K562 (cell line): ENCODE measurements around the gene EIF3K. TPM values are rescaled to one million over a fixed set of nuclear protein-coding genes. Genes with fewer than 3 reads are reported as not detected.
A peak's percentile ranks its signal among the peaks of the same experiment; 100 is the strongest.

Experiments used
- CREB3L1 ChIP-seq: fragments of 450-650 bp; IDR thresholded peaks from 2 replicates; pipeline ENCODE4 v1.6.1; 2014; ENCODE audit warnings: low read depth, mild to moderate bottlenecking, moderate library complexity, borderline replicate concordance
- FUS ChIP-seq: fragments of 200-400 bp; formaldehyde crosslinking; optimal IDR thresholded peaks from 2 replicates; pipeline ENCODE3; 2017; ENCODE audit warnings: low read depth, low read length
- HDAC6 ChIP-seq: IDR thresholded peaks from 2 replicates; pipeline ENCODE4 v1.6.1; 2012; ENCODE audit warnings: low read depth, mild to moderate bottlenecking, control low read depth, inconsistent platforms, low read length, moderate library complexity
- HDGF ChIP-seq: fragments of 450-650 bp; IDR thresholded peaks from 2 replicates; pipeline ENCODE4 v1.6.1; 2016
- HIVEP1 ChIP-seq: fragments of 250-450 bp; sonication (Bioruptor Pico); IDR thresholded peaks from 2 replicates; pipeline ENCODE4 v1.4.0; 2020; ENCODE audit warnings: mild to moderate bottlenecking
- MYBL2 ChIP-seq, 2 experiments: fragments of 450-650 bp in 1 of 2; sonication (generic) in 1 of 2; formaldehyde crosslinking in 1 of 2; IDR thresholded peaks; 2 replicates each; pipeline versions ENCODE4 v1.6.1 to v1.8.1; 2017 to 2022; ENCODE audit warnings: borderline replicate concordance in 1 of 2, inconsistent platforms in 1 of 2, low read depth in 1 of 2, mild to moderate bottlenecking in 1 of 2, missing genetic modification reagents in 1 of 2, moderate library complexity in 1 of 2
- NFATC3 ChIP-seq: fragments of 450-650 bp; IDR thresholded peaks from 2 replicates; pipeline ENCODE4 v1.6.1; 2017; ENCODE audit warnings: mild to moderate bottlenecking
- NUFIP1 ChIP-seq: fragments of 450-650 bp; IDR thresholded peaks from 2 replicates; pipeline ENCODE4 v1.6.1; 2018; ENCODE audit not compliant: partially characterized antibody
- POLR2AphosphoS5 ChIP-seq: IDR thresholded peaks from 2 replicates; pipeline ENCODE4 v1.6.1; 2011; ENCODE audit warnings: mild to moderate bottlenecking, low read depth, low read length, moderate library complexity; ENCODE audit not compliant: control insufficient read depth, insufficient read depth
- SAFB2 ChIP-seq: fragments of 200-400 bp; formaldehyde crosslinking; IDR thresholded peaks from 2 replicates; pipeline ENCODE4 v1.6.1; 2018; ENCODE audit warnings: borderline replicate concordance, low read length, low read depth, moderate library complexity; ENCODE audit not compliant: severe bottlenecking
- SPI1 ChIP-seq: IDR thresholded peaks from 2 replicates; pipeline ENCODE4 v1.6.1; 2011; ENCODE audit warnings: low read depth, low read length, control low read depth, borderline replicate concordance
- SRSF9 ChIP-seq: fragments of 200-400 bp; formaldehyde crosslinking; IDR thresholded peaks from 2 replicates; pipeline ENCODE4 v1.6.1; 2017; ENCODE audit warnings: low read depth, low read length, borderline replicate concordance
- TCFL5 ChIP-seq: fragments of 250-450 bp; sonication (Bioruptor Pico); conservative IDR thresholded peaks from 2 replicates; pipeline ENCODE4 v1.6.1; 2021; ENCODE audit warnings: mild to moderate bottlenecking, moderate library complexity, matching md5 sums
- TFAP4 ChIP-seq: sonication (generic); formaldehyde crosslinking; IDR thresholded peaks from 2 replicates; pipeline ENCODE4 v1.8.0; 2022; ENCODE audit warnings: missing genetic modification reagents, mild to moderate bottlenecking, moderate library complexity, borderline replicate concordance
- ZFPM2 ChIP-seq: fragments of 250-450 bp; sonication (Bioruptor Pico); IDR thresholded peaks from 2 replicates; pipeline ENCODE4 v1.5.1; 2022; ENCODE audit warnings: mild to moderate bottlenecking
- ZNF146 ChIP-seq: IDR thresholded peaks from one replicate; pipeline ENCODE4 v1.6.1; 2018; ENCODE audit warnings: missing compliant biosample characterization; ENCODE audit not compliant: unreplicated experiment
- ZNF24 ChIP-seq: fragments of 450-650 bp; IDR thresholded peaks from 2 replicates; pipeline ENCODE4 v1.6.1; 2016
- ZNF668 ChIP-seq: fragments of 250-450 bp; sonication (Bioruptor Pico); IDR thresholded peaks from 2 replicates; pipeline ENCODE4 v1.8.0; 2022; ENCODE audit warnings: mild to moderate bottlenecking, inconsistent platforms
- ZNF695 ChIP-seq: fragments of 450-650 bp; formaldehyde crosslinking; IDR thresholded peaks from 2 replicates; pipeline ENCODE4 v1.4.0; 2020; ENCODE audit warnings: mild to moderate bottlenecking, moderate library complexity
- ZNF699 ChIP-seq: fragments of 250-450 bp; sonication (Bioruptor Pico); IDR thresholded peaks from 2 replicates; pipeline ENCODE4 v1.8.0; 2021; ENCODE audit warnings: mild to moderate bottlenecking, moderate library complexity; ENCODE audit not compliant: insufficient replicate concordance
- ZNF76 ChIP-seq: fragments of 250-450 bp; sonication (Bioruptor Pico); IDR thresholded peaks from 2 replicates; pipeline ENCODE4 v1.4.0; 2020; ENCODE audit warnings: mild to moderate bottlenecking, moderate library complexity, borderline replicate concordance
- ZNF766 ChIP-seq: fragments of 200-800 bp; sonication (Bioruptor generic); conservative IDR thresholded peaks from 2 replicates; pipeline ENCODE4 v1.6.1; 2016; ENCODE audit warnings: missing genetic modification characterization, missing compliant biosample characterization
- polyA plus RNA-seq, 8 experiments: library from polyadenylated mRNA; depleted of rRNA in 4 of 8; stranded (reverse) in 5 of 8; unstranded in 3 of 8; fragments of >200 nt; fragmentation: Nextera tagmentation in 2 of 8; fragmentation: Illumina TruSeq in 1 of 8; extraction: Ambion mirVana in 2 of 8; extraction: Trizol in 1 of 8; gene quantifications; 2 replicates each; pipeline versions ENCODE4 v1.2.1 to v1.2.3, GENCODE V29; 2011 to 2014; ENCODE audit warnings: inconsistent platforms in 1 of 8, missing spikeins in 1 of 8
- total RNA-seq, 7 experiments: library from RNA; depleted of rRNA in 6 of 7; stranded (reverse); fragments of >200 nt in 6 of 7; fragmentation: Illumina TruSeq in 2 of 7; extraction: Trizol in 2 of 7; gene quantifications; 2 replicates each; pipeline versions ENCODE4 v1.2.1 to v1.2.3, GENCODE V29; 2011 to 2021; ENCODE audit warnings: low replicate concordance in 1 of 7
- TF ChIP-seq, protein P1 (sequence below): fragments of 250-450 bp; sonication (Bioruptor Pico); IDR thresholded peaks from 2 replicates; pipeline ENCODE4 v1.4.0; 2020; ENCODE audit warnings: mild to moderate bottlenecking, moderate library complexity, borderline replicate concordance

Gene EIF3K
- total and polyA plus RNA-seq, 9 of the 15 experiments (the other 6 are each of a cell fraction or from before 2014, with no cell fraction given), result 387 to 1,827 (median 733) TPM

GRCh38 chr19:38647368-38647965, 28.5 kb downstream of the EIF3K start, which contains the start of gene ACTN4 (continued):
- no peak for TF ChIP-seq HDAC6
- no peak for TF ChIP-seq ZNF76 (CRISPR knock-in tag)
- TF ChIP-seq POLR2AphosphoS5, result peak; percentile 76
- no peak for TF ChIP-seq TCFL5 (CRISPR knock-in tag)
- no peak for TF ChIP-seq HDGF
- TF ChIP-seq FUS, result no peak
- TF ChIP-seq MYBL2 (IDR thresholded peaks at IDR 0.05; ENCODE audit: low read depth), result no peak
- no peak for TF ChIP-seq MYBL2 (CRISPR knock-in tag; IDR thresholded peaks at IDR 0.05; ENCODE audit: borderline replicate concordance)
- no peak for TF ChIP-seq NFATC3
- peak; percentile 82; the same call in 1 of the 2 replicates for TF ChIP-seq CREB3L1
- TF ChIP-seq SRSF9, result no peak
- TF ChIP-seq HIVEP1 (CRISPR knock-in tag), result no peak
- no peak for TF ChIP-seq SPI1
- no peak for TF ChIP-seq ZNF699 (CRISPR knock-in tag)
- peak; percentile 88 for TF ChIP-seq ZNF766
- 0 out of 2 replicates have a peak, but pooled peaks have one; percentile 15 for TF ChIP-seq ZNF24
- no peak for TF ChIP-seq SAFB2
- no peak for TF ChIP-seq ZNF668
- TF ChIP-seq NUFIP1, result no peak
- TF ChIP-seq ZNF695 (CRISPR knock-in tag), result no peak
- 0 out of 2 replicates have a peak, but pooled peaks have one; percentile 64 for TF ChIP-seq ZFPM2 (CRISPR knock-in tag)
- peak; percentile 85 for TF ChIP-seq TFAP4 (CRISPR knock-in tag)
- TF ChIP-seq, protein P1, sequence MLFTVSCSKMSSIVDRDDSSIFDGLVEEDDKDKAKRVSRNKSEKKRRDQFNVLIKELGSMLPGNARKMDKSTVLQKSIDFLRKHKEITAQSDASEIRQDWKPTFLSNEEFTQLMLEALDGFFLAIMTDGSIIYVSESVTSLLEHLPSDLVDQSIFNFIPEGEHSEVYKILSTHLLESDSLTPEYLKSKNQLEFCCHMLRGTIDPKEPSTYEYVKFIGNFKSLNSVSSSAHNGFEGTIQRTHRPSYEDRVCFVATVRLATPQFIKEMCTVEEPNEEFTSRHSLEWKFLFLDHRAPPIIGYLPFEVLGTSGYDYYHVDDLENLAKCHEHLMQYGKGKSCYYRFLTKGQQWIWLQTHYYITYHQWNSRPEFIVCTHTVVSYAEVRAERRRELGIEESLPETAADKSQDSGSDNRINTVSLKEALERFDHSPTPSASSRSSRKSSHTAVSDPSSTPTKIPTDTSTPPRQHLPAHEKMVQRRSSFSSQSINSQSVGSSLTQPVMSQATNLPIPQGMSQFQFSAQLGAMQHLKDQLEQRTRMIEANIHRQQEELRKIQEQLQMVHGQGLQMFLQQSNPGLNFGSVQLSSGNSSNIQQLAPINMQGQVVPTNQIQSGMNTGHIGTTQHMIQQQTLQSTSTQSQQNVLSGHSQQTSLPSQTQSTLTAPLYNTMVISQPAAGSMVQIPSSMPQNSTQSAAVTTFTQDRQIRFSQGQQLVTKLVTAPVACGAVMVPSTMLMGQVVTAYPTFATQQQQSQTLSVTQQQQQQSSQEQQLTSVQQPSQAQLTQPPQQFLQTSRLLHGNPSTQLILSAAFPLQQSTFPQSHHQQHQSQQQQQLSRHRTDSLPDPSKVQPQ, result no peak
- no peak for TF ChIP-seq ZNF146
